K562 (cell line): ENCODE measurements around the gene ECPAS. TPM values are rescaled to one million over a fixed set of nuclear protein-coding genes. Genes with fewer than 3 reads are reported as not detected.

Source experiments
- E4F1 ChIP-seq: fragments of 250-450 bp; sonication (Bioruptor Pico); IDR thresholded peaks from 2 replicates; pipeline ENCODE4 v1.5.0; 2021; ENCODE audit warnings: mild to moderate bottlenecking, borderline replicate concordance
- FOXA1 ChIP-seq: fragments of 450-650 bp; IDR thresholded peaks from 2 replicates; pipeline ENCODE4 v1.6.1; 2016; ENCODE audit warnings: mild to moderate bottlenecking, borderline replicate concordance
- MEF2D ChIP-seq: conservative IDR thresholded peaks from 2 replicates; pipeline ENCODE4 v1.6.1; 2016; ENCODE audit warnings: low read depth, missing genetic modification characterization, missing compliant biosample characterization
- MEIS2 ChIP-seq: fragments of 450-650 bp; IDR thresholded peaks from 2 replicates; pipeline ENCODE4 v1.6.1; 2014; ENCODE audit warnings: mild to moderate bottlenecking; ENCODE audit not compliant: partially characterized antibody
- MGA ChIP-seq: fragments of 450-650 bp; IDR thresholded peaks from 2 replicates; pipeline ENCODE4 v1.6.1; 2016; ENCODE audit warnings: mild to moderate bottlenecking, moderate library complexity
- NCOA4 ChIP-seq: fragments of 450-650 bp; IDR thresholded peaks from 2 replicates; pipeline ENCODE4 v1.6.1; 2018; ENCODE audit warnings: mild to moderate bottlenecking; ENCODE audit not compliant: partially characterized antibody
- SAFB2 ChIP-seq: fragments of 200-400 bp; formaldehyde crosslinking; IDR thresholded peaks from 2 replicates; pipeline ENCODE4 v1.6.1; 2018; ENCODE audit warnings: borderline replicate concordance, low read length, low read depth, moderate library complexity; ENCODE audit not compliant: severe bottlenecking
- SRSF7 ChIP-seq: fragments of 200-400 bp; formaldehyde crosslinking; optimal IDR thresholded peaks from 2 replicates; pipeline ENCODE3; 2017; ENCODE audit warnings: mild to moderate bottlenecking, low read depth, low read length
- STAT5B ChIP-seq: fragments of 250-450 bp; sonication (Bioruptor Pico); IDR thresholded peaks from 2 replicates; pipeline ENCODE4 v1.8.0; 2021; ENCODE audit warnings: mild to moderate bottlenecking, inconsistent platforms
- ZHX1 ChIP-seq: fragments of 150-350 bp; conservative IDR thresholded peaks from 2 replicates; pipeline ENCODE4 v1.6.1; 2014; ENCODE audit warnings: low read length
- ZKSCAN3 ChIP-seq: fragments of 250-450 bp; sonication (Bioruptor Pico); IDR thresholded peaks from 2 replicates; pipeline ENCODE4 v1.4.0; 2020
- ZNF282 ChIP-seq: sonication (generic); formaldehyde crosslinking; IDR thresholded peaks from 2 replicates; pipeline ENCODE4 v1.8.1; 2023; ENCODE audit warnings: missing genetic modification reagents
- ZNF444 ChIP-seq: fragments of 250-450 bp; sonication (Bioruptor Pico); IDR thresholded peaks from 2 replicates; pipeline ENCODE4 v1.4.0; 2020; ENCODE audit warnings: mild to moderate bottlenecking, moderate library complexity
- polyA plus RNA-seq, 8 experiments: library from polyadenylated mRNA; depleted of rRNA in 4 of 8; stranded (reverse) in 5 of 8; unstranded in 3 of 8; fragments of >200 nt; fragmentation: Nextera tagmentation in 2 of 8; fragmentation: Illumina TruSeq in 1 of 8; extraction: Ambion mirVana in 2 of 8; extraction: Trizol in 1 of 8; gene quantifications; 2 replicates each; pipeline versions ENCODE4 v1.2.1 to v1.2.3, GENCODE V29; 2011 to 2014; ENCODE audit warnings: inconsistent platforms in 1 of 8, missing spikeins in 1 of 8
- total RNA-seq, 7 experiments: library from RNA; depleted of rRNA in 6 of 7; stranded (reverse); fragments of >200 nt in 6 of 7; fragmentation: Illumina TruSeq in 2 of 7; extraction: Trizol in 2 of 7; gene quantifications; 2 replicates each; pipeline versions ENCODE4 v1.2.1 to v1.2.3, GENCODE V29; 2011 to 2021; ENCODE audit warnings: low replicate concordance in 1 of 7

Gene ECPAS
- total and polyA plus RNA-seq, 9 of the 15 experiments (the other 6 are each of a cell fraction or from before 2014, with no cell fraction given), result 14.5 to 90.9 (median 75.7) TPM

- no peak for TF ChIP-seq MGA
- TF ChIP-seq MEF2D (tag), result no peak
- no peak for TF ChIP-seq ZNF282
- no peak for TF ChIP-seq SRSF7
- TF ChIP-seq SAFB2, result no peak
- TF ChIP-seq NCOA4, result no peak
- no peak for TF ChIP-seq ZNF444 (CRISPR knock-in tag)
- TF ChIP-seq STAT5B (CRISPR knock-in tag), result no peak
- no peak for TF ChIP-seq E4F1 (CRISPR knock-in tag)
- peak; percentile 1 for TF ChIP-seq MEIS2
- no peak for TF ChIP-seq ZHX1
- no peak for TF ChIP-seq ZKSCAN3 (CRISPR knock-in tag)
- TF ChIP-seq FOXA1, result no peak
Observed at GRCh38 chr9:111484572-111484894, 350 bp upstream of the ECPAS start (continued).
